GM10248 (cell line): ENCODE results near the gene NRARP.

ENCODE experiments used
- CTCF ChIA-PET: fragments of 300-600 bp; sonication (Branson Sonifier 250); formaldehyde crosslinking; extraction: SDS; loops from one replicate; lab custom pipeline; 2021; ENCODE audit warnings: antibody characterized with exemption; lab: Yijun Ruan, JAX
- POLR2A ChIA-PET: fragments of 350-650 bp; sonication (Branson Sonifier 250); formaldehyde crosslinking; extraction: SDS; loops from one replicate; lab custom pipeline; 2020; ENCODE audit warnings: antibody characterized with exemption; lab: Yijun Ruan, JAX
- DNase-seq: peaks from one replicate; pipeline ENCODE4 v3.0.0; 2012; ENCODE audit errors: extremely low spot score
- TF ChIP-seq, protein P1 (sequence below): IDR thresholded peaks from 2 replicates; pipeline ENCODE4 v1.5.1; 2012; ENCODE audit warnings: mild to moderate bottlenecking, low read depth; ENCODE audit errors: extremely low read depth, missing control alignments, control extremely low read depth

Gene NRARP

DNA sequence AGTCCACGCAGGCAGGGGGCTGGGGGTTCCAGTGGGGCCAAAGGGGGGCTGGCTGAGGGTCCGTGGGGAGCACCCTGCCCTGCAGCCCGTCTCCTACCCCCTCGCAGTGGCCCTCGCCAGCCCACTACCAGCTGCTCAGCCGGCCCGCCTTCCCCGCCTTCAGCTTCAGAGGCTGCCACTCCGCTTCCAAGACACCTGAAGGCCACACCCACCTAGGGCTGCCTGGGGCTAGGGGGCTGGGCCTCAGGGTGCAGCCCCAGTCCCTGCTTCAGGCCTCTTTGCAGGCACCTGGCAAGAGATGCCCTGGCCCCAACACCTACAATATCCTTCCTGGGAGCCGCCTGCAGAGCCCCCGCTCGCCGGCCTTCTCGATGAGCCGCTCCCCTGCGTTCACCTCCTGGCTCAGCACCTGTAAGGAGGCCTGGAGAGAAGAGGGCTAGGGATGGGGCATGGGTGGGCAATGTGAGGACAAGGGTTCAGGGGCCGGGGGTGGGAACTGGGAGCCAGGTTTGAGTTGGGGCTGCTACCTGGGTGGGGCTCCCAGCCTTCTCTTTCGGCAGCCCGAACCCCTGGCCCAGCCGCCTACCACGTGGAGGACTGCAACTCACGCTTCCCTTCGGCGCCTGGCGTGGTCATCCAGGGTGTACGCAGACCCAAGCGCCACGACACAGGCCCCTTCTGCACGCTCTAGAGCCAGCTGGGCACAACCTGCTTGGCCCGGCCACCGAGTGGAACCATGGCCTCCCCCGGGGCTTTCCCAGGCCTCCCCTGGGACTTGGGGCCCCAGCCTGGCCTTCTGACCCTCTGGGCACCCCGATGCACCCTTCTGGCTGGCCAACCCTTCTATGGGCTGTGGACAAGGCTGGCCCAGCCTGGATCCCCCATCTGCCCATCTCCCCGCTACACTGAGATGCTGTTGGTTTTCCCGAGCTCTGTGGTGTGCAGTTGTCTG lies 49.2 kb downstream of the NRARP start:
- POLR2A ChIA-PET = interaction anchor here (1.3 to 7.2 kb wide), 2 partner anchors 10 to 16 kb away, joined by 3 to 124 read pairs; partner anchors contain the start of gene TUBB4B
- CTCF ChIA-PET = interaction anchor here (1.1 to 2.0 kb wide), 6 partner anchors 9 to 50 kb away, joined by 3 to 8 read pairs (median 4); partner anchors contain the start of gene RNF224
- DNase-seq = no peak
- TF ChIP-seq, protein P1, sequence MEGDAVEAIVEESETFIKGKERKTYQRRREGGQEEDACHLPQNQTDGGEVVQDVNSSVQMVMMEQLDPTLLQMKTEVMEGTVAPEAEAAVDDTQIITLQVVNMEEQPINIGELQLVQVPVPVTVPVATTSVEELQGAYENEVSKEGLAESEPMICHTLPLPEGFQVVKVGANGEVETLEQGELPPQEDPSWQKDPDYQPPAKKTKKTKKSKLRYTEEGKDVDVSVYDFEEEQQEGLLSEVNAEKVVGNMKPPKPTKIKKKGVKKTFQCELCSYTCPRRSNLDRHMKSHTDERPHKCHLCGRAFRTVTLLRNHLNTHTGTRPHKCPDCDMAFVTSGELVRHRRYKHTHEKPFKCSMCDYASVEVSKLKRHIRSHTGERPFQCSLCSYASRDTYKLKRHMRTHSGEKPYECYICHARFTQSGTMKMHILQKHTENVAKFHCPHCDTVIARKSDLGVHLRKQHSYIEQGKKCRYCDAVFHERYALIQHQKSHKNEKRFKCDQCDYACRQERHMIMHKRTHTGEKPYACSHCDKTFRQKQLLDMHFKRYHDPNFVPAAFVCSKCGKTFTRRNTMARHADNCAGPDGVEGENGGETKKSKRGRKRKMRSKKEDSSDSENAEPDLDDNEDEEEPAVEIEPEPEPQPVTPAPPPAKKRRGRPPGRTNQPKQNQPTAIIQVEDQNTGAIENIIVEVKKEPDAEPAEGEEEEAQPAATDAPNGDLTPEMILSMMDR = no peak

DNA sequence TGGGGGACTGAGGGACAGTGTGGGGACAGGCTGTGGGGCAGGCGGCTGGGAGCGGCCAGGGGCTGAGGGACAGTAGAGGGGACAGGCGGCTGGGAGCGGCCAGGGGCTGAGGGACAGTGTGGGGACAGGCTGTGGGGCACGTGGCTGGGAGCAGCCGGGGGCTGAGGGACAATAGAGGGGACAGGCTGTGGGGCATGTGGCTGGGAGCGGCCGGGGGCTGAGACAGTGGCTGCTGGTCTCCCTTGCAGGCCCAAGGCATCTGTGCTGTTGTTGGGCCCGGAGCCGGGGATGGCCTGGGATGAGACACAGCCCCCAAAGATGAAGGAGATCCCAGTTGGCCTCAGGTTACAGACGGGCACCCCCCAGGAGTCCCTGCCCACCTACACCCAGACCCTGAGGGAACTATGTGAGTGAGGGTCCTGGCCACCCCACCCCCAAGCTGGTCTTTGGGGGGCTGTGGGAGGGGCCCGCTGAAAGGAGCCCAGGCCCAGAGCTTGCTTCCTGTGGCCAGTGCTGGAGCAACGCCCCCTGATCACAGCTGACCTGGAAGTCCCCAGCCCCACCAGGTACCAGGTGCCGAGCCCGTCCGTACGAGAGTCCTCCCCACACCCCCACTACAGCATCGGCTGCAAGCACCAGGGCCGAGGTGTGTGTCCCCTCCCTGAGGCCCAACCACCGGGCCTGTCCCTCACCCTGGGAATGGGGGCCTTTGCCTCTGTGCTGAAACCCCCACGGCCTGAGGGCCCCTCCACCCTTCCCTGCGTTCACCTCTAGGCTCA lies 50.4 kb downstream of the NRARP start:
- TF ChIP-seq, protein P1 = no peak
- ChIA-PET CTCF (no interaction called here), POLR2A (interaction anchor here (7.2 kb wide), 1 partner anchor 9 kb away, joined by 124 read pairs; the partner anchor contains the start of gene TUBB4B)
- DNase-seq = no peak

DNA sequence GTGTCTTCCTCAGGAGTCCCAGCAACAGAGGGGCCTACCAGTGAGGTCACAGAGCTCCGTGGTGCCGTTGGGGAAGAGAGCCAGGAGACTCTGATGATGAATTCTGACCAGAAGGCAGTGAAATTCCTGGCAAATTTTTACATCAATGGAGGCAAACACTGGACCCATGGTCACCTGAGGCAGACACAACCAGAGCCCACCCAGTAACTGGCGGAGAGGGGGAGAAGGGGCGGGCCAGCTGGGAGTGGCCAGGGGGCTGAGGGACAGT lies 50.9 kb downstream of the NRARP start, which contains the start of gene STPG3:
TSS of gene STPG3 (plus strand) at position 93 of the 268 bp plus-strand sequence. CDS start at position 94, 1 bp downstream.
- CTCF ChIA-PET = no interaction called here
- POLR2A ChIA-PET = interaction anchor here (7.2 kb wide), 1 partner anchor 8 kb away, joined by 124 read pairs; the partner anchor contains the start of gene TUBB4B
- no peak for DNase-seq
- TF ChIP-seq, protein P1 = no peak

DNA sequence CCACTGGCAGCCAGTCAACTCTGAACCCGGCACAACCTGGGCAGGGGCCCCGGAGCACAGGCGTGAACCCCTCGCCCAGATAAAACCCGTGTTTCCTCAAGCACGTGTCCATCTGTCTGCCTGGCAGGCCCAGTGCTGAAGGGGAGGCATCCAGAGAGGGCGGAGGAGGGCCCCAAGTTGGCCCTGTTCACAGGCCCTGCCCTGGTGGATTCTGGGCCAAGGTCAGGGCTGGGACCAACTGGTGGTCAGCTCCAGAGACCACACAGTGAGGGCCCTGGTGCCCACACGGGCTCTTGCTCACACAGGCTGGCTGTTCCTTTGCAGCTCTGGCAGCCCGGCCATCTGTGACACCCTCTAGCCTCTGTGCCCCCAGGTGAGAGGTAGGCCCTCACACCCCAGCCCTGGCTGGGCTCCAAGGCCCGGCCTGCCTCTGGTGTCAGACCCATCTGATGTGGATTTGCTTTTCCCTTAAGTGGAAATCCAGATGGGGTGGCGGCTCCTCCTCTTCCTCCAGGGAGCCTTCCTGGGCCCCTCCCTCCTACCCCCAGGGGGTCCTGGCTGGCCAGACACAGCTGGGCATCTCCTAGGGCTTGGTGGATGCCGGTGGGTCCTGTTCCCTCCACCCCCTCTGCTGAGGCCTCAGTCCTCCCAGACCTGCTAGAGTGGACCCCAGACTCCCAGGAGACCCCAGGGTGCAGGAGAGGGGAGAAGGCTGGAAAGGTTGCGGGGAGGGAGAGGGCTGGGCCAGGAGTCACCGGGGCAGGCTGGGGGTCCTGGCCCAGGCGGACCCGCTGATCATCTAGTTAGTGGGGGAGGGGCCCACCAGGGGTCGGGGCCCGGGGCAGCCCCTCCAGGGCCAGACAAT lies 51.5 kb downstream of the NRARP start:
- TF ChIP-seq, protein P1 = no peak
- ChIA-PET CTCF (interaction anchor here (3.8 kb wide), 1 partner anchor 14 kb away, joined by 17 read pairs; no protein-coding TSS in a partner anchor), POLR2A (interaction anchor here (0.5 to 7.2 kb wide), 3 partner anchors 8 to 550 kb away, joined by 4 to 124 read pairs (median 9); partner anchors contain the start of gene TUBB4B)
- no peak for DNase-seq
